Measurements from ENCODE around the gene RXFP2. TPM values are rescaled to one million over a fixed set of nuclear protein-coding genes. Genes with fewer than 3 reads are reported as not detected.

Gene RXFP2
- not detected in 2 replicates for total RNA-seq

GRCh38 chr13:31739226-31739625, at the start of gene RXFP2:
Gene RXFP2, plus strand, starts transcription at chr13:31739526. Its CDS starts 87 bp downstream, at chr13:31739613.

Measured in aortic smooth muscle cell (primary cell).